Activated CD4-positive, alpha-beta T cell treated with anti-CD3 and anti-CD28 coated beads, Interleukin-2, amount 10 ng/mL, durations not matched to agents 7 days and 5 days (primary cell): ENCODE data around the gene CGN. TPM values are rescaled to one million over a fixed set of nuclear protein-coding genes. Genes with fewer than 3 reads are reported as not detected.

ENCODE experiments used
- microRNA-seq: library from miRNA; unstranded; fragments of <30 nt; microRNA quantifications from one replicate; pipeline ENCODE4 v1.2.0, GENCODE V29; 2021; ENCODE audit warnings: borderline microRNAs expressed, borderline replicate concordance
- total RNA-seq, 2 experiments: library from RNA; stranded (reverse); gene quantifications; one replicate each; pipeline ENCODE4 v1.2.3, GENCODE V29; 2021

CGN gene
- total RNA-seq, 2 experiments from 2014 or later = 0.17 to 0.30 TPM

Small RNA genes lying within 50 kb of the gene (microRNA-seq; reads per million reads assigned to microRNA genes)
- gene MIR554 = not detected

Other genes starting within 250 kb of the CGN start
- 10 to 100 TPM; 27.4 to 27.7 TPM for gene ZNF687, start 229.1 kb upstream of the CGN start, total RNA-seq
- gene PI4KB, start 184.0 kb upstream of the CGN start, total RNA-seq = 10 to 100 TPM; 62.8 to 69.5 TPM
- gene RFX5, start 164.1 kb upstream of the CGN start, total RNA-seq = 10 to 100 TPM; 69.7 to 76.4 TPM
- not detected for gene SELENBP1, start 138.7 kb upstream of the CGN start, total RNA-seq
- 100 to 1,000 TPM; 290 to 303 TPM for gene PSMB4, start 111.8 kb upstream of the CGN start, total RNA-seq
- gene POGZ, start 51.9 kb upstream of the CGN start, total RNA-seq = 10 to 100 TPM; 82.8 to 85.5 TPM
- gene TUFT1, start 28.9 kb downstream of the CGN start, total RNA-seq = 1 to 10 TPM; 1.9 to 2.2 TPM
- 10 to 100 TPM; 24.5 to 25.1 TPM for gene SNX27, start 100.7 kb downstream of the CGN start, total RNA-seq
- gene CELF3, start 205.4 kb downstream of the CGN start, total RNA-seq = not detected
- not detected for gene RIIAD1, start 210.1 kb downstream of the CGN start, total RNA-seq